Measurements from ENCODE around the gene ZNF605.

DNA sequence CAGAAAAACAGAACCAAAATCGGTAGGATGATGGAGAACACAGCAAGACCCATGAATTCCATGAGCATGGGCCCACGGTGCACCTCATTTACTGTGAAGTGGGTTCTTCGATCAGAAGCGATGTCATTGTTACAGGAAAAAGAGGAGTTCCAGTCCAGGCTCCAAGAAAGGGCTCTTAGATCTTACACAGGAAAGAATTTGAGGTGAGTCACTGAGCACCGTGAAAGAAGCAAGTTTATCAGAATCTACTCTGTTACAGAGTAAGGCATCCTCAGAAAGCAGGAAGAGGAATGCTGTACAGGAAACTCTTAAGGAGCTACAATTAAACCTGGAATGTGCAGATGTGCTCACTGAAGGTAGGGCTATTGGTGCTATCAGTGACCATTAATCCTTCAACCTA is 57.1 kb downstream of the ZNF605 start:
- TF ChIP-seq, protein P1, sequence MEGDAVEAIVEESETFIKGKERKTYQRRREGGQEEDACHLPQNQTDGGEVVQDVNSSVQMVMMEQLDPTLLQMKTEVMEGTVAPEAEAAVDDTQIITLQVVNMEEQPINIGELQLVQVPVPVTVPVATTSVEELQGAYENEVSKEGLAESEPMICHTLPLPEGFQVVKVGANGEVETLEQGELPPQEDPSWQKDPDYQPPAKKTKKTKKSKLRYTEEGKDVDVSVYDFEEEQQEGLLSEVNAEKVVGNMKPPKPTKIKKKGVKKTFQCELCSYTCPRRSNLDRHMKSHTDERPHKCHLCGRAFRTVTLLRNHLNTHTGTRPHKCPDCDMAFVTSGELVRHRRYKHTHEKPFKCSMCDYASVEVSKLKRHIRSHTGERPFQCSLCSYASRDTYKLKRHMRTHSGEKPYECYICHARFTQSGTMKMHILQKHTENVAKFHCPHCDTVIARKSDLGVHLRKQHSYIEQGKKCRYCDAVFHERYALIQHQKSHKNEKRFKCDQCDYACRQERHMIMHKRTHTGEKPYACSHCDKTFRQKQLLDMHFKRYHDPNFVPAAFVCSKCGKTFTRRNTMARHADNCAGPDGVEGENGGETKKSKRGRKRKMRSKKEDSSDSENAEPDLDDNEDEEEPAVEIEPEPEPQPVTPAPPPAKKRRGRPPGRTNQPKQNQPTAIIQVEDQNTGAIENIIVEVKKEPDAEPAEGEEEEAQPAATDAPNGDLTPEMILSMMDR (IDR thresholded peaks at IDR 0.05) = no peak
- no peak for TF ChIP-seq EZH2 (IDR thresholded peaks at IDR 0.05; ENCODE audit: borderline replicate concordance, insufficient read depth, low read depth, low read length, poor library complexity, severe bottlenecking)

Data from B cell (primary cell).